ENCODE results near the gene CFAP77.

The CFAP77 gene

GRCh38 chr9:132584601-132585560, 174.9 kb downstream of the CFAP77 start:
- ATAC-seq: no peak

GRCh38 chr9:132585954-132586829, 176.2 kb downstream of the CFAP77 start:
- ATAC-seq: no peak

- no peak for ATAC-seq
Measured at GRCh38 chr9:132586830-132587591, 177.0 kb downstream of the CFAP77 start.

GRCh38 chr9:132587592-132587955, 177.6 kb downstream of the CFAP77 start:
- ATAC-seq: no peak

GRCh38 chr9:132588098-132588497, 178.1 kb downstream of the CFAP77 start:
- ATAC-seq: no peak

- ATAC-seq: no peak
Measured at GRCh38 chr9:132588501-132589147, 178.6 kb downstream of the CFAP77 start.

GRCh38 chr9:132589148-132590036, 179.4 kb downstream of the CFAP77 start:
- no peak for ATAC-seq

GRCh38 chr9:132590037-132590317, 180.0 kb downstream of the CFAP77 start:
- no peak for ATAC-seq

GRCh38 chr9:132590318-132591182, 180.5 kb downstream of the CFAP77 start:
- no peak for ATAC-seq

GRCh38 chr9:132591244-132591643, 181.2 kb downstream of the CFAP77 start:
- ATAC-seq: no peak

- no peak for ATAC-seq
Measured at GRCh38 chr9:132591751-132592314, 181.8 kb downstream of the CFAP77 start.

GRCh38 chr9:132592451-132592850, 182.4 kb downstream of the CFAP77 start:
- ATAC-seq: no peak

GRCh38 chr9:132594412-132594811, 184.4 kb downstream of the CFAP77 start:
- ATAC-seq: no peak

GRCh38 chr9:132595319-132595718, 185.3 kb downstream of the CFAP77 start:
- ATAC-seq: no peak

- ATAC-seq: no peak
Measured at GRCh38 chr9:132596200-132596599, 186.2 kb downstream of the CFAP77 start.

GRCh38 chr9:132597073-132597775, 187.2 kb downstream of the CFAP77 start:
- no peak for ATAC-seq

GRCh38 chr9:132600326-132600984, 190.4 kb downstream of the CFAP77 start:
- no peak for ATAC-seq

GRCh38 chr9:132602207-132602606, 192.2 kb downstream of the CFAP77 start:
- no peak for ATAC-seq

- no peak for ATAC-seq
Measured at GRCh38 chr9:132605387-132605786, 195.4 kb downstream of the CFAP77 start.

All from activated CD4-positive, CD25-positive, alpha-beta regulatory T cell treated with anti-CD3 and anti-CD28 coated beads, Interleukin-2, amount 50 U/mL, for 24 hours (primary cell).